Thyroid gland (tissue), 4 donors: ENCODE measurements around the gene DCAF5. TPM values are rescaled to one million over a fixed set of nuclear protein-coding genes. Genes with fewer than 3 reads are reported as not detected.

ENCODE experiments used
- DNase-seq, 2 donors: peaks; one replicate each; pipeline ENCODE4 v3.0.0-alpha.2; 2019
- H3K27ac ChIP-seq, 3 donors: fragments of 200-600 bp; sonication (generic); 1 replicate in 2 of 3; 2 replicates in 1 of 3; pipeline ENCODE4 v1.5.1; 2016 to 2019; ENCODE audit warnings: mild to moderate bottlenecking in 1 of 3, moderate library complexity in 1 of 3
- H3K27me3 ChIP-seq: fragments of 200-600 bp; sonication (generic); one replicate; pipeline ENCODE4 v1.5.1; 2019
- H3K36me3 ChIP-seq, 2 donors: fragments of 200-600 bp; sonication (generic); one replicate each; pipeline ENCODE4 v1.5.1; 2016 to 2019
- H3K4me1 ChIP-seq, 2 donors: fragments of 200-600 bp; sonication (generic); one replicate each; pipeline ENCODE4 v1.5.1; 2017 to 2019
- H3K4me3 ChIP-seq, 3 donors: fragments of 200-600 bp; sonication (generic); replicated peaks in 1 of 3; 1 replicate in 2 of 3; 2 replicates in 1 of 3; pipeline ENCODE4 v1.5.1; 2016; ENCODE audit warnings: mild to moderate bottlenecking in 1 of 3
- H3K9me3 ChIP-seq: fragments of 200-600 bp; sonication (generic); one replicate; pipeline ENCODE4 v1.5.1; 2017
- POLR2A ChIP-seq, 2 donors: fragments of 450-650 bp; IDR thresholded peaks; one replicate each; pipeline ENCODE4 v1.6.1; 2017; ENCODE audit warnings: antibody characterized with exemption in 2 of 2, mild to moderate bottlenecking in 2 of 2, moderate library complexity in 1 of 2
- WGBS, 2 donors: methylation state at CpG; one replicate each; pipeline ENCODE4 v1.1.5; 2017; 5-methylcytosine and 5-hydroxymethylcytosine counted together
- intact Hi-C: fragments of 100-400 bp; cut with DNase I; formaldehyde crosslinking; loops from one replicate; pipeline ENCODE4 v1.15.1; 2023
- total RNA-seq, 4 donors: library from RNA; depleted of rRNA; stranded (reverse); fragments of >200 nt; gene quantifications; one replicate each; pipeline ENCODE4 v1.2.3, GENCODE V29; 2016
- TF ChIP-seq, protein P1 (sequence below), 6 experiments: fragments of 200-600 bp in 3 of 6; fragments of 450-650 bp in 3 of 6; sonication (generic) in 3 of 6; IDR thresholded peaks; one replicate each; pipeline ENCODE4 v1.5.1; 2016 to 2019; ENCODE audit warnings: antibody characterized with exemption in 6 of 6, mild to moderate bottlenecking in 2 of 6, inconsistent platforms in 1 of 6, moderate library complexity in 1 of 6

Gene DCAF5
- total RNA-seq, 4 donors from 2014 or later, result 36.0 to 53.6 (median 38.9) TPM

DNA sequence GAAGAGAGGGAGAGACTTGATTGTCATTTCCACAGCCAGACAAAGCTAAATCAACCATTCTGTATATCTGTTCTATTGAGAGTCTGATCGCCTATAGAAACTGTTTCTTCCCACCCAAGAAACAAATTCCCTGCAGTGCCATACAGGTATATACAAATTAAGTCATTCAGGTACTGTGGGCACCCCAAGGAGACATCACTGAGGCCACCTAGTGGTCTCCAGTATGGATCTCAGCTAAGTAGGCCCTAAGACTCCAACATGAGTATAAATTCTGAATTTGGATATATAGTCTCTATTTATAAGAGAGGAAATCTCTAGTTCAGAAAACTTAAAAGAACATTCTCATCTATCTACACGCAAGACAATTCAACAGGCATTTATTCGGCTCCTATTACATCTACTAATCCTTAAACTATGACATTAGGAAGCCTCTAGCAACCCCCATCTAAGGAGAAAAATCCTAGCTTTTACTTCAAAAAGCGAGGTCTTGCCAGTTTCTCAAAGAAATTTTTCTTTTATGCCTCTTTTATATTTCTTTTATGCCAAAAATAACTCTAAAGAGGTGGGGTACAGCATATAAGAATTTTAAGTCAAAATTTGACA, 62.6 kb downstream of the DCAF5 start:
- intact Hi-C loops, result loop anchor here (5.0 kb wide), 1 partner anchor 178 kb away; no protein-coding TSS in a partner anchor
- peak; percentile 54 to 55 for DNase-seq
- no peaks in the 10 kb centered on the region for H3K9me3 ChIP-seq
- H3K4me1 ChIP-seq, result peaks cover 33 to 48% of the 10 kb centered on the region in 2 donors
- 85 to 86% methylated on average over 4 of the region's 4 CpGs for WGBS, 2 donors
- H3K4me3 ChIP-seq, result no peak overlapping the region
- H3K27ac ChIP-seq, result peak overlapping the region; percentile 34 to 91 (median 42)
- no peaks in the 10 kb centered on the region for H3K27me3 ChIP-seq
- TF ChIP-seq, protein P1, sequence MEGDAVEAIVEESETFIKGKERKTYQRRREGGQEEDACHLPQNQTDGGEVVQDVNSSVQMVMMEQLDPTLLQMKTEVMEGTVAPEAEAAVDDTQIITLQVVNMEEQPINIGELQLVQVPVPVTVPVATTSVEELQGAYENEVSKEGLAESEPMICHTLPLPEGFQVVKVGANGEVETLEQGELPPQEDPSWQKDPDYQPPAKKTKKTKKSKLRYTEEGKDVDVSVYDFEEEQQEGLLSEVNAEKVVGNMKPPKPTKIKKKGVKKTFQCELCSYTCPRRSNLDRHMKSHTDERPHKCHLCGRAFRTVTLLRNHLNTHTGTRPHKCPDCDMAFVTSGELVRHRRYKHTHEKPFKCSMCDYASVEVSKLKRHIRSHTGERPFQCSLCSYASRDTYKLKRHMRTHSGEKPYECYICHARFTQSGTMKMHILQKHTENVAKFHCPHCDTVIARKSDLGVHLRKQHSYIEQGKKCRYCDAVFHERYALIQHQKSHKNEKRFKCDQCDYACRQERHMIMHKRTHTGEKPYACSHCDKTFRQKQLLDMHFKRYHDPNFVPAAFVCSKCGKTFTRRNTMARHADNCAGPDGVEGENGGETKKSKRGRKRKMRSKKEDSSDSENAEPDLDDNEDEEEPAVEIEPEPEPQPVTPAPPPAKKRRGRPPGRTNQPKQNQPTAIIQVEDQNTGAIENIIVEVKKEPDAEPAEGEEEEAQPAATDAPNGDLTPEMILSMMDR (IDR thresholded peaks at IDR 0.05), result peak in 5 of 6 experiments; percentile 36 to 74 (median 71)
- TF ChIP-seq POLR2A (IDR thresholded peaks at IDR 0.05), result no peak
- no peaks in the 10 kb centered on the region for H3K36me3 ChIP-seq

DNA sequence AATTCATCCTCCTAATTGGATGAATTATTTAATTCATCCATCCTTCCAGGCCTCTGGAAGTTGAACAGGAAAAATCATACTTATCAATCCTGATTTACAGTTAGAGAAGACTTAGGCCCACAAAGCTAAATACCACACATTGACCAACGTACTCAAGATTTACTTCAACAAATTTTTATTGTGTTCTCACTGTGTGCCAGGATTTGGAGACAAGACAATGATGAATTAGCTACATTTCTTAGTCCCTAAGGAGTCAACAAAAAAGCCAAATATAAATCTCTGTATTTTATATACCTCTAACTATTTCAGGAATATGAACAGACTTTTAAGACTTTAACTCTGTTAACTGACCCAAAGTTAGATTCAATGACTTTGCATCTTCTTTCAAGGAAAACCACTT, 63.9 kb downstream of the DCAF5 start:
- Histone ChIP-seq H3K4me3 (no peak overlapping the region), H3K4me1 (peaks cover 28 to 36% of the 10 kb centered on the region in 2 donors), H3K27me3 (no peaks in the 10 kb centered on the region), H3K9me3 (no peaks in the 10 kb centered on the region), H3K36me3 (no peaks in the 10 kb centered on the region), H3K27ac (peak overlapping the region; percentile 91 to 95 (median 93))
- intact Hi-C loops, result no loop called here
- TF ChIP-seq, protein P1 (IDR thresholded peaks at IDR 0.05), result no peak
- TF ChIP-seq POLR2A (IDR thresholded peaks at IDR 0.05), result no peak
- 88 to 94% methylated on average over 1 of the region's 1 CpG for WGBS, 2 donors
- no peak for DNase-seq

DNA sequence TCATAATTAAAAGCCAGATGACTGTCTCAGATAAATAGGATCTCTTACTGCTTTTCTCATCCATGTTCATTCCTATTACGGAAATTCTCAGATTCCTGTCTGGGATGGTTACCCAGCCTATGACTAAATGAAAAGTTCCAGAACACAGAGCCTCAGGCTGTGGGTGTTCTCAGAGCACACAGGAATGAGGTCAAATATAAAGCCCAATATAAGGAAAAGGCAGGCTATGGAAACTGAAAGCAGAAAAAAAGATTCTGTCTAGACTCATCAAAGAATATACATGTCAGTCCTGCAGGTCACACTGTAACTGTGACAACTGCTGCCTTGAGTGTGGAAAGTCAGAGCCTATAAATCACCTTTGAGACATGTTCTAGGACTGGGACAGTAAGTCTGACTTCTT, 64.3 kb downstream of the DCAF5 start:
- 84 to 92% methylated on average over 1 of the region's 1 CpG for WGBS, 2 donors
- no peaks in the 10 kb centered on the region for H3K36me3 ChIP-seq

DNA sequence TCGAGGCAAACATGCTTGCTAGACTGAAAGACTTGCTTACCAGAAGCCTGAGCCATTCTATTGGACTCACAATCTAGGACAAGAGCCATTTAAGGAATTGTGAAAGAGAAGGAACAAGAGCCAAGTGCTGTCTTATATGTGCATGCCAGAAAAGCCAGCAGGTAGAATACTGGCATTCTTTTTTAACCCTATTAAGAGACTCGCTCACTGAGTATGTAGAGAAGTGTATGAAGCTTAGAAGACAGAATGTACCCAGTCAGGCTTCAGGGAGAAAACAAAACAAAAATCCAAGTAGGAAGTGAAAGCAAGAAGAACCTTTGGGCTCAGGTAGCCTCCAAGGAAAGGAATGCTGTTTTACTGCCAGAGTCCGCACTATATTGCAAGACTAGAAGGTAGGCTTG, 65.9 kb downstream of the DCAF5 start:
- H3K9me3 ChIP-seq, result no peaks in the 10 kb centered on the region
- H3K4me1 ChIP-seq, result peaks cover 18 to 32% of the 10 kb centered on the region in 2 donors
- 32 to 42% methylated on average over 3 of the region's 3 CpGs for WGBS, 2 donors
- H3K27ac ChIP-seq, result peak overlapping the region; percentile 91 to 95 (median 93)
- peak; percentile 47 to 54 for DNase-seq
- no peak overlapping the region for H3K4me3 ChIP-seq
- no peaks in the 10 kb centered on the region for H3K36me3 ChIP-seq
- H3K27me3 ChIP-seq, result no peaks in the 10 kb centered on the region
- intact Hi-C loops, result no loop called here
- peak in 1 of 2 donors; percentile 66 for TF ChIP-seq POLR2A (IDR thresholded peaks at IDR 0.05)
- TF ChIP-seq, protein P1 (IDR thresholded peaks at IDR 0.05), result no peak

More for the DNA sequence above, 64.3 kb downstream of the DCAF5 start:
- intact Hi-C loops, result no loop called here
- no peaks in the 10 kb centered on the region for H3K27me3 ChIP-seq
- peaks cover 24 to 32% of the 10 kb centered on the region in 2 donors for H3K4me1 ChIP-seq
- TF ChIP-seq, protein P1 (IDR thresholded peaks at IDR 0.05), result no peak
- TF ChIP-seq POLR2A (IDR thresholded peaks at IDR 0.05), result no peak
- H3K9me3 ChIP-seq, result no peaks in the 10 kb centered on the region
- H3K27ac ChIP-seq, result peak overlapping the region; percentile 91 to 95 (median 93)
- no peak overlapping the region for H3K4me3 ChIP-seq
- no peak for DNase-seq

DNA sequence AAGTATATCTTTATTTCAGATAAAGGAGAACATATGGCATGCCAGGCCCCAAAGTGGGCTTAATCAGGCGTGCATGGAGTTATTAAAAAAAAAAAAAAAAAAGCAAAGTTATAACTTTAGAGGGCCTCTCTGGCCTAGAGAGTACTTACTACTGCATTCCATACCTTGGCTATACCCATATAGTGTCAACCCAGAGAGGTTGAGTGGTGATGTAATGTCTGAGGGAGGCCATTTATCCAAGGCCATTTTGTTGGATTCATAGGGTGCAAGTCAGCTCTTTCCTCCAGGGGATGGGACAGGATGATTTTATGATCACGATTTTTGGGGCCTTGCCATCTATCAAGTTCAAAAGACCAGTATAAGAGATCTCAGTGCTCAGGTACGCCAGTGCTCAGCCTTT, 66.4 kb downstream of the DCAF5 start:
- DNase-seq, result no peak
- no peaks in the 10 kb centered on the region for H3K9me3 ChIP-seq
- H3K27me3 ChIP-seq, result no peaks in the 10 kb centered on the region
- peak overlapping the region; percentile 91 to 95 (median 93) for H3K27ac ChIP-seq
- 83 to 91% methylated on average over 3 of the region's 3 CpGs for WGBS, 2 donors
- intact Hi-C loops, result no loop called here
- H3K4me1 ChIP-seq, result peaks cover 18 to 32% of the 10 kb centered on the region in 2 donors
- no peaks in the 10 kb centered on the region for H3K36me3 ChIP-seq
- H3K4me3 ChIP-seq, result no peak overlapping the region
- TF ChIP-seq, protein P1 (IDR thresholded peaks at IDR 0.05), result no peak
- no peak for TF ChIP-seq POLR2A (IDR thresholded peaks at IDR 0.05)
